ENCODE data around the gene MTHFSD.

DNA sequence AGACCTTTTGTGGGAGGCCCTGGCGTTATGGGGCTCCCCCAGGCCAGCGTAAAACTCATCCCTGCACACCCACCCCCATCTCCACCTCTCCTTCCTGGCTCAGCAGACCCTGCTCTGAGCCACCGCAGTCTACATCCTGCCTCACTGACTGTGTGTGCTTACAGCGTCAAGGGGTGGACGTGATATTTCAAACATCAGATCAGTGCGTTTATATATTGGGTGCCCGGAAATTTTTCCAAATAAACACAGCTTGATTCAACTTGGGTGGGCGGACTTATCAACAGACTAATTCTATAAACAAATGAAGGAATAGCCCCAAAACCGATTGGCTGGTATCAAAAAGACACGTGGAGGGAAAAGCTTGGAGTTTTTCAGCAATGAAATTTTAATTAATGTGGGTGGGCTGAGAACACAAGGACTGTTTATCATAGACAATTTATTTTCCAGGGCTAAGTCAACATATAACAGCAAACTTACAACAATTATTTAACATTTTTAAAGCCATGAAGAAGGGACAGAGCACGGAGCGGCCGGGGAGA, 23.1 kb upstream of the MTHFSD start, which contains the start of gene FOXL1:
- TF ChIP-seq, protein P1, sequence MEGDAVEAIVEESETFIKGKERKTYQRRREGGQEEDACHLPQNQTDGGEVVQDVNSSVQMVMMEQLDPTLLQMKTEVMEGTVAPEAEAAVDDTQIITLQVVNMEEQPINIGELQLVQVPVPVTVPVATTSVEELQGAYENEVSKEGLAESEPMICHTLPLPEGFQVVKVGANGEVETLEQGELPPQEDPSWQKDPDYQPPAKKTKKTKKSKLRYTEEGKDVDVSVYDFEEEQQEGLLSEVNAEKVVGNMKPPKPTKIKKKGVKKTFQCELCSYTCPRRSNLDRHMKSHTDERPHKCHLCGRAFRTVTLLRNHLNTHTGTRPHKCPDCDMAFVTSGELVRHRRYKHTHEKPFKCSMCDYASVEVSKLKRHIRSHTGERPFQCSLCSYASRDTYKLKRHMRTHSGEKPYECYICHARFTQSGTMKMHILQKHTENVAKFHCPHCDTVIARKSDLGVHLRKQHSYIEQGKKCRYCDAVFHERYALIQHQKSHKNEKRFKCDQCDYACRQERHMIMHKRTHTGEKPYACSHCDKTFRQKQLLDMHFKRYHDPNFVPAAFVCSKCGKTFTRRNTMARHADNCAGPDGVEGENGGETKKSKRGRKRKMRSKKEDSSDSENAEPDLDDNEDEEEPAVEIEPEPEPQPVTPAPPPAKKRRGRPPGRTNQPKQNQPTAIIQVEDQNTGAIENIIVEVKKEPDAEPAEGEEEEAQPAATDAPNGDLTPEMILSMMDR (IDR thresholded peaks at IDR 0.05), result no peak
- TF ChIP-seq EP300 (IDR thresholded peaks at IDR 0.05) (no peak), POLR2AphosphoS5 (IDR thresholded peaks at IDR 0.05) (no peak), POLR2A (IDR thresholded peaks at IDR 0.05) (no peak)
